C4-2B (cell line): Measurements from ENCODE around the gene MRPL20.
"Not testable (repeated sequence)": the region's sequence is repeated elsewhere in the genome, so short reads cannot be mapped to it uniquely, and the experiment has no call there.

ENCODE experiments used
- H3K27ac ChIP-seq: fragments of 450-650 bp; 2 replicates; pipeline ENCODE4 v1.5.1; 2017
- ZFX ChIP-seq: fragments of 450-650 bp; IDR thresholded peaks from 2 replicates; pipeline ENCODE4 v1.6.1; 2017
- TF ChIP-seq, protein P1 (sequence below): fragments of 450-650 bp; conservative IDR thresholded peaks from 2 replicates; pipeline ENCODE4 v1.5.1; 2017; ENCODE audit warnings: mild to moderate bottlenecking

MRPL20 gene

DNA sequence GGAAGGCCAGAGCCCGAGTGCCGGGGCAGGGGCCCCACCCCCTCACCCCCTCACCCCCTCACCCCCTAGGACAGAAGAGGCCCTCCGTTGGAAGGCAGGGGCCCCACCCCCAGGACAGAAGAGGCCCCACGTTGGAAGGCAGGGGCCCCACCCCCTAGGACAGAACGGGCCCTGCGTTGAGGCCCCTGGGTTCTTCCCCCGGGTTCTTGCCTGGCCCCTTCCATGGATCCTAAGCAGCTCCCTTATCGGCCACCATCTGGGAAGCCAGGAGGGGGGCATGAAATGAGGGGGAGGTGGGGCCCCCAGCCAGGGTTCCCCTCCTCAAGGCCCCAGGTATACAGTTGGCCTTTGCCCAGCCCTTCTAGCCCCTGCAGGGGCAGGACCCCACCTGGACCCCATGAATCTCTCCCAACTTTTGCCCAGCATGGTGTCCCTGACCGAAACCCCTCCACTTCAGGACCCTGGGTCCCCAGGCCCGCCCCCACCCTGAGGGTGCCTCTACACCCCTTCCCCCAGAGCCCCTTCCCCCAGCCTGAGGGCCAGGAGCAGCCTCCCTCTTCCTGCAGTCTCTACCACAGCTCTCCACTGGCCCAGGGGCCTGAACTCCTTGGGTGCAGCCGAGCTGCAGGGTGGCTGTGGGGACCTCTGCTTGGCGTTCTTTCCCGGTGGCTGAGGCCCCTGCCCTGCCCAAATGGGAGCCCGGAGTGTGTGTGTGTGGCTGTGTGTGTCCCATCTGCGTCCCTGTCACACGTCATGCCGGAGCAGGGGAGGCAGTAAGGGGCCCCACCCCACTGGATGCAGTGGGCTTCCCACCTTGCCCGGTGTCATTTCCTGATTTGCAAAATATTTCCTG lies 24.1 kb upstream of the MRPL20 start:
- H3K27ac ChIP-seq, result peak overlapping the region; percentile 100
- TF ChIP-seq, protein P1, sequence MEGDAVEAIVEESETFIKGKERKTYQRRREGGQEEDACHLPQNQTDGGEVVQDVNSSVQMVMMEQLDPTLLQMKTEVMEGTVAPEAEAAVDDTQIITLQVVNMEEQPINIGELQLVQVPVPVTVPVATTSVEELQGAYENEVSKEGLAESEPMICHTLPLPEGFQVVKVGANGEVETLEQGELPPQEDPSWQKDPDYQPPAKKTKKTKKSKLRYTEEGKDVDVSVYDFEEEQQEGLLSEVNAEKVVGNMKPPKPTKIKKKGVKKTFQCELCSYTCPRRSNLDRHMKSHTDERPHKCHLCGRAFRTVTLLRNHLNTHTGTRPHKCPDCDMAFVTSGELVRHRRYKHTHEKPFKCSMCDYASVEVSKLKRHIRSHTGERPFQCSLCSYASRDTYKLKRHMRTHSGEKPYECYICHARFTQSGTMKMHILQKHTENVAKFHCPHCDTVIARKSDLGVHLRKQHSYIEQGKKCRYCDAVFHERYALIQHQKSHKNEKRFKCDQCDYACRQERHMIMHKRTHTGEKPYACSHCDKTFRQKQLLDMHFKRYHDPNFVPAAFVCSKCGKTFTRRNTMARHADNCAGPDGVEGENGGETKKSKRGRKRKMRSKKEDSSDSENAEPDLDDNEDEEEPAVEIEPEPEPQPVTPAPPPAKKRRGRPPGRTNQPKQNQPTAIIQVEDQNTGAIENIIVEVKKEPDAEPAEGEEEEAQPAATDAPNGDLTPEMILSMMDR, result no peak
- TF ChIP-seq ZFX, result no peak

- peak overlapping the region; percentile 2; the same call in 1 of the 2 replicates for H3K27ac ChIP-seq
These were observed 23.3 kb upstream of the MRPL20 start for GRCh38 chr1:1430114-1430982.

GRCh38 chr1:1429671-1430073 lies 22.6 kb upstream of the MRPL20 start:
- TF ChIP-seq, protein P1, result no peak
- no peak for TF ChIP-seq ZFX
- H3K27ac ChIP-seq, result no peak overlapping the region

More at GRCh38 chr1:1430114-1430982, 23.3 kb upstream of the MRPL20 start:
- TF ChIP-seq, protein P1, result no peak
- TF ChIP-seq ZFX, result no peak

GRCh38 chr1:1428967-1429366 lies 21.9 kb upstream of the MRPL20 start:
- not testable (repeated sequence) for H3K27ac ChIP-seq

DNA sequence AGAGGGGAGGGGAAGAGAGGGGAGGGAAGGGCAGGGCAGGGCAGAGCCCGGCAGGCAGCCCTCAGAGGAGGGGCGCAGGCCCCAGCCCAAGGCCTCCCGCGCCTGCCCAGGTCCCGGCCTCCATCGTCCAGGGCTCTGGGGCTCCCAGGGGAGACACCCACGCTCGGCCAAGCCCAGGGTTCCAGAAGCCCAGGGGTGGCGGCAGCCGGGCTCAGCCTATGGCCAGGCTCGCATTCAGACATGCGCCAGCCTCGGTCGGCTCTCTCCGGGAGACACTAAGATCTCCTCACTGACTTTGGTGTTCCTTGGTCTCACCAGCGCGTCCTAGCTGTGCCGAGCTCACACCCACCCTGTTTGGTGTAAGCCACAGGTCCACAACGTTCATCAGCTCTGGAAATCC lies 21.1 kb upstream of the MRPL20 start:
- no peak overlapping the region for H3K27ac ChIP-seq
- TF ChIP-seq, protein P1, result no peak
- no peak for TF ChIP-seq ZFX

GRCh38 chr1:1427820-1428148 lies 20.7 kb upstream of the MRPL20 start:
- TF ChIP-seq, protein P1, result no peak
- TF ChIP-seq ZFX, result no peak
- H3K27ac ChIP-seq, result no peak overlapping the region

- H3K27ac ChIP-seq, result no peak overlapping the region
- TF ChIP-seq, protein P1, result no peak
- no peak for TF ChIP-seq ZFX
These were observed 20.2 kb upstream of the MRPL20 start for GRCh38 chr1:1427106-1427819.
